Sigmoid colon (tissue), 7 donors: ENCODE results near the gene FABP6. TPM values are rescaled to one million over a fixed set of nuclear protein-coding genes. Genes with fewer than 3 reads are reported as not detected.

Experiments used
- DNase-seq: peaks from one replicate; pipeline ENCODE4 v3.0.0-alpha.2; 2019
- H3K27ac ChIP-seq, 4 donors: fragments of 200-600 bp; sonication (generic); one replicate each; pipeline ENCODE4 v1.5.1; 2016 to 2019; ENCODE audit warnings: mild to moderate bottlenecking in 1 of 4
- H3K27me3 ChIP-seq, 3 donors: fragments of 200-600 bp; sonication (generic); one replicate each; pipeline ENCODE4 v1.5.1; 2019; ENCODE audit warnings: mild to moderate bottlenecking in 1 of 3
- H3K36me3 ChIP-seq, 4 donors: fragments of 200-600 bp; sonication (generic); one replicate each; pipeline ENCODE4 v1.5.1; 2016 to 2019
- H3K4me1 ChIP-seq, 4 donors: fragments of 200-600 bp; sonication (generic); one replicate each; pipeline ENCODE4 v1.5.1; 2017 to 2019
- H3K4me3 ChIP-seq, 4 donors: fragments of 200-600 bp; sonication (generic); one replicate each; pipeline ENCODE4 v1.5.1; 2017 to 2019; ENCODE audit warnings: mild to moderate bottlenecking in 2 of 4, moderate library complexity in 1 of 4
- H3K9me3 ChIP-seq, 4 donors: fragments of 200-600 bp in 3 of 4; sonication (generic) in 3 of 4; one replicate each; pipeline versions ENCODE4 v1.5.1 to v1.6.1; 2013 to 2019
- EP300 ChIP-seq, 4 donors: sonication (generic); formaldehyde crosslinking; IDR thresholded peaks; one replicate each; pipeline ENCODE4 v1.6.1; 2017; ENCODE audit warnings: antibody characterized with exemption in 4 of 4
- POLR2A ChIP-seq, 2 donors: fragments of 450-650 bp; IDR thresholded peaks; one replicate each; pipeline ENCODE4 v1.6.1; 2016; ENCODE audit warnings: antibody characterized with exemption in 2 of 2, mild to moderate bottlenecking in 2 of 2, moderate library complexity in 2 of 2
- POLR2AphosphoS5 ChIP-seq, 4 donors: sonication (generic); formaldehyde crosslinking; IDR thresholded peaks; one replicate each; pipeline ENCODE4 v1.6.1; 2017; ENCODE audit warnings: antibody characterized with exemption in 4 of 4
- WGBS, 2 donors: extraction: QIAGEN DNeasy Blood & Tissue Kit; methylation state at CpG; one replicate each; pipeline ENCODE4 v1.1.7; 2013; 5-methylcytosine and 5-hydroxymethylcytosine counted together
- intact Hi-C: fragments of 100-400 bp; cut with DNase I; formaldehyde crosslinking; loops from one replicate; pipeline ENCODE4 v1.15.1; 2023
- polyA plus RNA-seq, 3 donors: library from polyadenylated mRNA; stranded (reverse); fragments of 200-250 nt; gene quantifications; one replicate each; pipeline ENCODE4 v1.2.3, GENCODE V29; 2013
- total RNA-seq, 4 donors: library from RNA; depleted of rRNA; stranded (reverse); fragments of >200 nt; gene quantifications; one replicate each; pipeline ENCODE4 v1.1.0, GENCODE V29; 2016
- TF ChIP-seq, protein P1 (sequence below), 4 experiments: fragments of 450-650 bp in 3 of 4; fragments of 200-600 bp in 1 of 4; IDR thresholded peaks; one replicate each; pipeline ENCODE4 v1.5.1; 2016 to 2019; ENCODE audit warnings: antibody characterized with exemption in 4 of 4, mild to moderate bottlenecking in 3 of 4, moderate library complexity in 2 of 4
- donor health status: healthy with polysubstance abuse.
- donor health status: Bipolar disorder and iron deficiency.
- donor health status: healthy.

The FABP6 gene
- total and polyA plus RNA-seq, 7 donors, result 0.50 to 2.1 (median 1.4) TPM; not detected in 4

- DNase-seq, result no peak
- Histone ChIP-seq H3K27ac (no peak overlapping the region), H3K4me1 (no peaks in the 10 kb centered on the region), H3K36me3 (no peaks in the 10 kb centered on the region), H3K27me3 (no peaks in the 10 kb centered on the region), H3K9me3 (no peaks in the 10 kb centered on the region), H3K4me3 (no peak overlapping the region)
- intact Hi-C loops, result no loop called here
- WGBS, 2 donors, result 13 to 76% methylated on average over 2 of the region's 2 CpGs
- TF ChIP-seq POLR2A (IDR thresholded peaks at IDR 0.05) (no peak), EP300 (IDR thresholded peaks at IDR 0.05) (no peak), POLR2AphosphoS5 (IDR thresholded peaks at IDR 0.05) (no peak)
- TF ChIP-seq, protein P1, sequence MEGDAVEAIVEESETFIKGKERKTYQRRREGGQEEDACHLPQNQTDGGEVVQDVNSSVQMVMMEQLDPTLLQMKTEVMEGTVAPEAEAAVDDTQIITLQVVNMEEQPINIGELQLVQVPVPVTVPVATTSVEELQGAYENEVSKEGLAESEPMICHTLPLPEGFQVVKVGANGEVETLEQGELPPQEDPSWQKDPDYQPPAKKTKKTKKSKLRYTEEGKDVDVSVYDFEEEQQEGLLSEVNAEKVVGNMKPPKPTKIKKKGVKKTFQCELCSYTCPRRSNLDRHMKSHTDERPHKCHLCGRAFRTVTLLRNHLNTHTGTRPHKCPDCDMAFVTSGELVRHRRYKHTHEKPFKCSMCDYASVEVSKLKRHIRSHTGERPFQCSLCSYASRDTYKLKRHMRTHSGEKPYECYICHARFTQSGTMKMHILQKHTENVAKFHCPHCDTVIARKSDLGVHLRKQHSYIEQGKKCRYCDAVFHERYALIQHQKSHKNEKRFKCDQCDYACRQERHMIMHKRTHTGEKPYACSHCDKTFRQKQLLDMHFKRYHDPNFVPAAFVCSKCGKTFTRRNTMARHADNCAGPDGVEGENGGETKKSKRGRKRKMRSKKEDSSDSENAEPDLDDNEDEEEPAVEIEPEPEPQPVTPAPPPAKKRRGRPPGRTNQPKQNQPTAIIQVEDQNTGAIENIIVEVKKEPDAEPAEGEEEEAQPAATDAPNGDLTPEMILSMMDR (IDR thresholded peaks at IDR 0.05), result no peak
Observed at GRCh38 chr5:160281275-160281674, 52.0 kb downstream of the FABP6 start.

DNA sequence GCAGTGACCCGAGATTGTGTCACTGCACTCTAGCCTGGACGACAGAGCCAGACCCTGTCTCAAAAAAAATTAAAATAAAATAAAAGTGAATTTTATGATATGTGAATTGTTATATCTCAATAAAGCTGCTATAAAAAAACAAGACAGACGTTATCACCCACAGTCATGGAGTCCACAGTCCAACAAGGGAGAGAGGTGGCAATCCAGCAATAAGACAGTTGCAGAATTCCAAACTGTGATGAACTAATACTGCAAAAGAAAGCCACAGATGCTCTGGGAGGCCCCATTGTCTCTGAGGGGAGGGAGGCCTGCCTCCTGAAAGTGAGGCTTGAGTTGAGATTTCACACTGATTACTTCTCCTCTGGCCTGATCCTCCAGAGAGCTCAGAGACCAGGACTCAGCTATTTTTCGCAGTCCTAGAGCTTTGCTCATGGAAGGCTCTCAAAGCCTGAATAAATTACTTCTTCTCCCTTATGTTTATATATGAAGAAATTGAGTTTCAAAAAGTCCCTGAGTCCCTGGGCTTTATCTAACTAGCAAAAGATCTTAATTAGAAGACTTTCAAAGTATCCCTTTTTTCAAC is 55.1 kb downstream of the FABP6 start:
- DNase-seq, result no peak
- TF ChIP-seq EP300 (IDR thresholded peaks at IDR 0.05) (no peak), POLR2AphosphoS5 (IDR thresholded peaks at IDR 0.05) (no peak), POLR2A (IDR thresholded peaks at IDR 0.05) (no peak)
- TF ChIP-seq, protein P1 (IDR thresholded peaks at IDR 0.05), result no peak
- H3K9me3 ChIP-seq, result no peaks in the 10 kb centered on the region
- no peak overlapping the region for H3K4me3 ChIP-seq
- no peak overlapping the region for H3K27ac ChIP-seq
- peaks cover 0 to 11% (median 11%) of the 10 kb centered on the region in 4 donors for H3K4me1 ChIP-seq
- H3K36me3 ChIP-seq, result no peaks in the 10 kb centered on the region
- intact Hi-C loops, result no loop called here
- 29 to 75% methylated on average over 4 of the region's 4 CpGs for WGBS, 2 donors
- H3K27me3 ChIP-seq, result no peaks in the 10 kb centered on the region

- H3K27ac ChIP-seq, result no peak overlapping the region
- no peak for TF ChIP-seq EP300 (IDR thresholded peaks at IDR 0.05)
- no peaks in the 10 kb centered on the region for H3K27me3 ChIP-seq
- no peak for DNase-seq
- peaks cover 0 to 11% (median 11%) of the 10 kb centered on the region in 4 donors for H3K4me1 ChIP-seq
- WGBS, 2 donors, result 69 to 73% methylated on average over 2 of the region's 2 CpGs
- intact Hi-C loops, result no loop called here
- no peaks in the 10 kb centered on the region for H3K9me3 ChIP-seq
- H3K36me3 ChIP-seq, result no peaks in the 10 kb centered on the region
- no peak overlapping the region for H3K4me3 ChIP-seq
Observed at GRCh38 chr5:160285316-160285715, 56.0 kb downstream of the FABP6 start.

DNA sequence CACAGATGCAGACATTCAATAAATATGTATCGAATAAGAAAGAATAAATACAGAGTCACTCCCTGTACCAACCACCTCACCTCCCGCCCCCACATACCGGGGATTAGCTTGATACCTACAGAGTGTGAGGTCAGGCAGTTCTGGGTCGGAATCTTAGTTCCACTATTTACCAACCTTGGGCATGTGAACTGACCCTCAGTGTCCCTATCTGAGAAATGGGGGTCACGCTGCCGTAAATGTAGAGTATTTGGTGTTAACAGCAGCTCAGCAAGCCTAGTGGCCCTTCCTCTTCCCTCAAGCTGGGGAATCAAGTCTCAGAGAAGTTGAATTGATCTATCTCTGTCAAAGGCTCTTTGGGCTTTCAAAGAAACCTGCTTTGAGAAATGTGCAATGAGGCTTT is 57.6 kb downstream of the FABP6 start:
- intact Hi-C loops, result no loop called here
- 89 to 91% methylated on average over 6 of the region's 6 CpGs for WGBS, 2 donors
- TF ChIP-seq EP300 (IDR thresholded peaks at IDR 0.05), result no peak
- TF ChIP-seq, protein P1 (IDR thresholded peaks at IDR 0.05), result no peak
- TF ChIP-seq POLR2AphosphoS5 (IDR thresholded peaks at IDR 0.05), result no peak
- TF ChIP-seq POLR2A (IDR thresholded peaks at IDR 0.05), result no peak
- no peak for DNase-seq
- Histone ChIP-seq H3K27me3 (no peaks in the 10 kb centered on the region), H3K9me3 (no peaks in the 10 kb centered on the region), H3K27ac (peak overlapping the region in 2 of 4 donors; percentile 4 to 7), H3K4me1 (peaks cover 0 to 11% (median 11%) of the 10 kb centered on the region in 4 donors), H3K36me3 (no peaks in the 10 kb centered on the region), H3K4me3 (no peak overlapping the region)

GRCh38 chr5:160287378-160288051 is 58.2 kb downstream of the FABP6 start:
- DNase-seq, result no peak
- TF ChIP-seq, protein P1 (IDR thresholded peaks at IDR 0.05), result no peak
- no peak for TF ChIP-seq EP300 (IDR thresholded peaks at IDR 0.05)
- no peak for TF ChIP-seq POLR2A (IDR thresholded peaks at IDR 0.05)
- TF ChIP-seq POLR2AphosphoS5 (IDR thresholded peaks at IDR 0.05), result no peak
- no peaks in the 10 kb centered on the region for H3K36me3 ChIP-seq
- WGBS, 2 donors, result 27 to 60% methylated on average over 8 of the region's 8 CpGs
- H3K4me1 ChIP-seq, result peaks cover 0 to 11% (median 11%) of the 10 kb centered on the region in 4 donors
- no peak overlapping the region for H3K4me3 ChIP-seq
- intact Hi-C loops, result no loop called here
- H3K27me3 ChIP-seq, result no peaks in the 10 kb centered on the region
- peak overlapping the region; percentile 4 to 32 (median 19) for H3K27ac ChIP-seq
- no peaks in the 10 kb centered on the region for H3K9me3 ChIP-seq
